Measurements from ENCODE around the gene SHC4.

- no peak for TF ChIP-seq EZH2phosphoT487 (IDR thresholded peaks at IDR 0.05; ENCODE audit: insufficient read depth, low read depth)
- TF ChIP-seq EZH2 (IDR thresholded peaks at IDR 0.05; ENCODE audit: insufficient read depth, poor library complexity, severe bottlenecking): no peak
These were observed 162.8 kb downstream of the SHC4 start for GRCh38 chr15:48800811-48801455.

Measured in GM23248 (cell line).